Activated T-cell treated with anti-CD3 and anti-CD28 coated beads, Interleukin-2, amount 50 U/mL, for 1 hour (primary cell): ENCODE data around the gene ZFYVE28.

Experiments used
- DNase-seq: peaks from one replicate; pipeline ENCODE4 v3.0.0-alpha.2; 2020

ZFYVE28 gene

DNA sequence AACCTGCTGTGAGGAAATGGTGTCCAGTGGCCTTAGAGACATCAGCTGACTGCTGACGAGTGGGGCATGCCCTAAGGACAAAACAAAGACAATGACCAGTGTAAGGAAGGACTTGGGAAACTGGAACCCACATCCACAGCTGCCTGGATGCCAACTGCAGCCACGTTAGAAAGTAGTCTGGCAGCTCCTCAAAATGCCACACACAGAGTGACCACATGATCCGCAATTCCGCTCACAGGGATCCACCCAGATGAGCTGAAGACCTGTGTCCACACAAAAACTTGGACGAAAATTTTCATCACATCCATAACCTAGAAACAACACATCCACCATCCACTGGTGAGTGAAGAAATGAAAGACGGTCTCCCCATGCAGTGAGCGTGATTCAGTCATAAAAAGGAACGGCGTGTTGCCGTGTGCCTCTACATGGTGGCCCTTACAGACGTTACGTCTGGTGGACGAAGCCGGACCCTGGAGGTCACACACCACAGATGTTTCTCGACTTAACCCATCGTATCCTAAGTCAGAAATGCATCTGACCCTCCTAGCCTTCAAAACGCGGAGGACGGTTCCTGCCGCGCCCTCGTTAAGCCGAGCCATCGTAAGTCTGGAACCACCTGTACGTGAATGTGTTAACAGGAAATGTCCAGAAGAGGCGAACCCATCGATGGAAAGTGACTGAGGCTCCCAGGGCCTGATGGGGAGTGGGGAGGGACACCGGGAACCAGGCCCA lies 115.9 kb downstream of the ZFYVE28 start:
- no peak for DNase-seq

DNA sequence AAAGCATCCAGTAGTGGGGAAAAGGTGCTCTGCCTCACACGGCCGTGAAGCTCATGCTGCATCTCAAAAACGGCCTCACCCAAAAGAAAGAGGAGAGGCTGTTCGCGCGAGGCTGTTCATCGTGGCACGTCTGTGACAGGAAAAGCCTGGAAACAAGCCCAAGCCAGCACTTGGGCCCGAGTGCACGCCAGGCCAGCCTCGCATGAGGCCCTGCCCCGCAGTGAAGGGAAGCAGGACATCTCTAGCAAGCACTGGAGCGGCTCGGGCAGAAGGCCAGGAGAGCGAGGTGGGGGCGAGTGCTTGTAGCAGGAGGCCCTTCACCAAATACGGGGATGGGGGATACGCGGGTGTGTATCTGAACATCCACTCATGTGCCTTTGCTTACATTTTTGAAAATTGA lies 116.6 kb downstream of the ZFYVE28 start:
- no peak for DNase-seq

DNA sequence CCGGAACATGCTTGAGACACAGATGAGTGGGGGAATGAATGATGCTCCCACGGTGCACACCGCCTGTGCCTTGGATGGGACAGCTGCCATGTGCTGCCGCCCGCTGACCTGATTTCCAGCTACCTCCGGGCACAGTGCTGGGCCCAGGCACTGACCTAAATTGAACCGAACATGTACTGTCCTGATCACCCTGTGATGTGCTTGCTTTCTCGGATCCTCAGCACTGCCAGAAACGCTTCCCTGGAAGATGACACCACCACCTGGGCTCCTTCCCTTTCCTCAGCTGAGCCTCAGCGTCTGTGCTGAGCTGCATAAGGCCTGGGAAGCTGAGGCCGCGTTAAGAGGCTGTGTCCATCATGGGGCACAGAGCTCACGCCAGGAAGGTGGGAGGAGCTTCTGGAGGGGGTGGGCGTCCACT lies 117.2 kb downstream of the ZFYVE28 start:
- DNase-seq: no peak

DNA sequence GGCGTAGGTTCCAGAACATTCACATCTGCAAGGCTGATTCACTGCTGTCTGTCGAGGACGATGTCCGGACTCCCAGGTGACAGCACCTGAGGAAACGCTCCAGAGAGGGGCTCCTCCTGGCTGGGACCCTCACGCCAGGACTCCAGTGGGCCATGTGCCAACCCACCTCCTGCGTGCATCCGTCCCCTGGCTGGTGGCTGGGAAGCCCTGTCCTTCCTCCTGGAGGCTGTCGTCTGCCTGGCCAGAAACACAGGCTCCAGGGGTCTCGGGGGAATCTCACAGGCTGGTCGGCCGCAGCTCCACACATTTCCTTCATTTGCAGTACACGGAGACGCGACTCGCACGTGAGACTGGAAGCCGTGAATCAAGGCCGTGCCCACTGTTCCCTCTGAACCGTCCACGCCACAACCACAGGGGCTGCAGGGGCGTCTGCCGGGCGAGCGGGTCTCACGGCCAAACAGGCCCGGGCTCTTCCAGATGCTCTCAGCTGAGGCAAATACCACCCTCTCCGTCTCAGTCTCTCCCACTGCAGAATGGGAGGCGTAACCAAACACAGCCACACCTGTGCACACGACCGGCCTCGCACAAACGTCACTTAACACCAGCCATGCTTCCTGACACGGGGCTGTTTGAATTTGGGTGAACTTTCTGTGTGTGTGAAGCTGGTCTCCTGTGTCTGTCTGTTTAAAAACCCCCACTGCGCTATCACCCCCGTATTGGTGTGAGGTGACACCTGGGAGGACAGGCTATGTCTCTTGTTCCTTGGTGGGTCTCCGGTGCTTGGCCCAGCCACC lies 117.8 kb downstream of the ZFYVE28 start:
- DNase-seq: no peak

DNA sequence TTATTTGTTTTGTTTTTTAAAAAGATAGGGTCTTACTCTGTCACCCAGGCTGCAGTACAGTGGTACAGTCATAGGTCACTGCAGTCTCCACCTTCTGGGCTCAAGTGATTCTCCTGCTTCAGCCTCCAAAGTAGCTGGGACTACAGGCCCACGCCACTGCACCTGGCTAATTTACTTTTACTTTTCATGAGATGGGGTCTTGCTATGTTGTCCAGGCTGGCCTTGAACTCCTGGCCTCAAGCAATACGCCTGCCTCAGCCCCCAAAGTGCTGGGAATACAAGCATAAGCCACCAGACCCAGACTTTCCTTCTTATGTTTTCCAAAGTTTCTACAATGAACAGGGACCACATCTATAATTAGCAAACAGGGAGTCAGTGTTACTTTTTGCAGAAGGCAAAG lies 118.7 kb downstream of the ZFYVE28 start:
- DNase-seq: no peak

DNA sequence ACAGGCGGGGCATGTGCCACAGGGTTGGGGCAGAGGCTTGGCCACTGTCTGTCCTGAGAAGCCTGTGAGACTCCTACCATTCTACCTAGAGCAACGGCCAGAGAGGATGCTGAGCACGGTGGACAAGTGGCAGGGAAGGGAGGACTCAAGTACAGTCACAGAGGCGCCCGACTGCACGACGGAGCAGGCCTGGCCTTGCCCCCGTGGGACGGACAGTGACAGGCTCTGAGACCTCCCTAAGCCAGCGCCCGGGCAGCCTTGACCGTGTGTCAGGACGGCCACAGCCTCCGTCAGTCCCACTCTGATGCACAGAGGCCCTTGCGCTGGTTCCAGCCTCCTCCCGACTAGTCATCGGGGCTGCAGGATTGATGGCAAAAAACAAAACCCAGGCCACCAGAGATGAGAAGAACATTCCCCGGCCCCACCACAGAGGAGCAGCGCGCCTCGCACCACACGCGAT lies 119.9 kb downstream of the ZFYVE28 start:
- no peak for DNase-seq

DNA sequence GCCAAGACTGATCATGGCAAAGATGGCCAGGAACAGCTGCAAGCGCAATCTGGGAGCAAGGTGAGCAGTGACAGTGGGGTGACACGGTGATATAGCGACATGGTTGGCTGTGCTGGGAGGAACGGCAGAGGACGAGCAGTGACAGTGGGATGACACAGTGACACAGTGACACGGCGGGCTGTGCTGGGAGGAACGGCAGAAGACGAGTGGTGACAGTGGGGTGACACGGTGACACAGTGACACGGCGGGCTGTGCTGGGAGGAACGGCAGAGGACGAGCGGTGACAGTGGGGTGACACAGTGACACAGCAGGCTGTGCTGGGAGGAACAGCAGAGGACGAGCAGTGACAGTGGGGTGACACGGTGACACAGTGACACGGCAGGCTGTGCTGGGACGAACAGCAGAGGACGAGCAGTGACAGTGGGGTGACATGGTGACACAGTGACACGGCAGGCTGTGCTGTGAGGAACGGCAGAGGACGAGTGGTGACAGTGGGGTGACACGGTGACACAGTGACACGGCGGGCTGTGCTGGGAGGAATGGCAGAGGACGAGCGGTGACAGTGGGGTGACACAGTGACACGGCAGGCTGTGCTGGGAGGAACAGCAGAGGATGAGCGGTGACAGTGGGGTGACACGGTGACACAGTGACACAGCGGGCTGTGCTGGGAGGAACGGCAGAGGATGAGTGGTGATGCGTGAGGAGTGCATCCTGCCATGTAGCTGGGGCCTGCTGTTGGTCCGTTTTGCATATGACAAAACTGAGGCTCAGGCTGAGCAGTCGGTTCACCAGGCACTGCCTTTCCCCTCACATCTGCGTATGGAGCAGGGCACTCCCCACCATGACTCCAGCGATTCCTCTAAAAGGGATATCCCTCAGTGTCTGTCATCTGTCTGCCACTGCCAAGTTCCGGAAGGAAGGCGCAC lies 120.6 kb downstream of the ZFYVE28 start:
- DNase-seq: peak; percentile 37

DNA sequence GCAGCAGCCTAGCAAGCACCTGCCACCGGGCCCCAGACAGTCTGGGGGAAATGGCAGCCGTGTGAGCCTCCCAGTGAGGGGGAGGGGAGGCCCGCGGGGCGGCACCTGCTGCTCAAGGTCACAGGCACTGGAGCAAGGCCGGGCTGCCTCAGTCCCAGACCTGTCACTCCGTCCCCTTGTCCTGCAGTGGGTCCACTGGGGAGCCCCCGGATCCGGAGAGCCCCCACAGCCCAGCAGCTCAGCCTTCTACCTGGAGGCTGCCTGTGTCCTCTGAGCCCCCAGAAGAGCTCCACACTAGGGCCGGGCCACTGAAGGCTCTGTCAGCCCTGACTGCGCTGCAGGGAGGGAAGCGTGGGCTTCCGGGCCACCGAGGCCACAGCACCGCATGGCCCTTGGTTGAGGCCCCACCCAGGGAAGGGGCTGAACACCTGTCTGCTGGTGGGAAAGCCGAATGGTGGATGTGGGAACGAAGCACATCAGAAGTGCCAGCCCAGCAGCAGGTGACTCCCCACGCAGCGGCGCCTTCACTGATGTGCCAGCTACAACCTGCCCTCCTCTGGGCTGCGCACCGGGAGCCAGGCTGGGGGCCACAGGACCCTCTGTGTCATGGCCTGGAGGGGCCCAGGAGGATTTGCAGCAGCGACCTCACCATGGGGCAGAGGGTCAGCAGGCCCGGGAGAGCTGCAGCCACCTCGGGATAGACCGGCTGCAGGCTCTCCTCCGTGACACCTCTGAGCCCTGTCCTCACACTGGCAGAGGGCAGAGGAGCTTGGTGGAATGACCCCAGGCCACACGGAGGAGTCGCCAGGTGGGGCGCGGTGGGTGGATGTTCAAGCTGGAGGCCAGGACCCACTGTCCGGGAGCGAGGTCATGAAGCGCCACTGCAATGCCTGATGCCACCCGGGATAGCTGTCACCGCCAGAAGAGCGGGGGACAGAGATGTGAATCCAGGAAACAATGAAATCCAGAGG lies 121.5 kb downstream of the ZFYVE28 start:
- peak; percentile 34 for DNase-seq

DNA sequence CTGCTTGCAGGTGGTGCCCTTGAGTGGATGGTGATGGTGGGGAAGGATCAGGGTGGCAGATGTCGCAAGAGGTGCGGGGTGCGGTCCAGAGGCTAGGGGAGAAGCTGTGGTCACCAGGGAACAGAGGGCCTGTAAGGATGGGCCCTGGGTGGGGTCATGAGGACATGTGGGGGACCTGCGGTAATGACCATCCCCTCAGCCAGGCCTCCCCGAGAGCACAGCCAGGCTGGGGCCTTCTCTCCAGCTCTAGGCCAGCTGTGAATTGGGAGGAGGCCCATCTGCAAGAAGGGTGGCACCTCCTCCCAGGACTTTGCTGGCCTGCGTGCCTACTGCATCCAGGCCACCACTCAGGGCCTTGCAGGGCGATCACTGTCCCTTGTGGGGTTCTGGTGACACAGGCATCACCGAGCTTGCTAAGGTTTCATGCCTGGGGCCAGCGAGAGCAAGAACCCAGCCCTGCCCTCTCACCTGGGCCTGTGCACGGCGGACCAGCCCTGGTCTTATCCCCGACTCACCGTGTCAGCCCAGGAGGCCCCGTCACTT lies 122.5 kb downstream of the ZFYVE28 start:
- peak; percentile 18 for DNase-seq

DNA sequence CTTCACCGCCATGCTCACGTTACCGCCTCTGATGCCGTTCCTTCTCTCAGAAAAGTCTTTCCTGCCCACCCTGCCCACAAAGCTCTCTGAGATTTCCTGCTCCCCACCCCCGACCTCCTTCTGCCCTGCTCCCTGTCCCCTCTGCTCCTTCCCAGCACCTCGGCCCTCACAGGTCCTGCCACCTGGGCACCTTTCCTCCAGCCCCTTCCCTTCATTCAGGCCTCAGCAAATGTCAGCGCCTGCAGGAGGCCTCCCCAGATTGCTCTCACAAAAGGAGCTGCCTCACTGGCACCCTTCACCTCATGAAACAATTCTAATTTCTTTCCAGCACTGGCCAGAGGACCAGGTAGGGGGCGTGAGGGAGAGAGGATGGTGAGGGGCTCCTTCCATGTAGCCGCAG lies 122.9 kb downstream of the ZFYVE28 start:
- DNase-seq: peak; percentile 19

DNA sequence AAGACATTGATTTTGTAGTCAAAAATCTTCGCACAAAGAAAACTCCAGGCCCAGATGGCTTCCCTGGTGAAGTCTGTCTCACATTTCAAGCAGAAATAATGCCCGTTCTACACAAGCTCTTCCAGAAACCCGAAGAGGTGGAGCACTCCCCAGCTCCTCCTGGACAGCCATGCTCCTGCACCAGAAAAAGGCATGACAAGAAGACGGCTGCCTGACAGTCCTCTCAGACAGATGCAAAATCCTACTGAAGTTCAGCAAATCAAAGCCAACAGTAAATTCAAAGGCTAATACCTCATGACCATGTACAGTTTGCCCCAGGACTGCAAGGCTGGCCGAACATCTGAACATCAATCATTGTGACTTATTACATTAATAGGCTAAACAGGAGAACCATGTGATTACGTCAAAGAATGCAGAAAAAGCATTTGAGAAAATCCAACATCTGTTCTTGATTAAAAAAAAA lies 125.8 kb downstream of the ZFYVE28 start:
- no peak for DNase-seq

DNA sequence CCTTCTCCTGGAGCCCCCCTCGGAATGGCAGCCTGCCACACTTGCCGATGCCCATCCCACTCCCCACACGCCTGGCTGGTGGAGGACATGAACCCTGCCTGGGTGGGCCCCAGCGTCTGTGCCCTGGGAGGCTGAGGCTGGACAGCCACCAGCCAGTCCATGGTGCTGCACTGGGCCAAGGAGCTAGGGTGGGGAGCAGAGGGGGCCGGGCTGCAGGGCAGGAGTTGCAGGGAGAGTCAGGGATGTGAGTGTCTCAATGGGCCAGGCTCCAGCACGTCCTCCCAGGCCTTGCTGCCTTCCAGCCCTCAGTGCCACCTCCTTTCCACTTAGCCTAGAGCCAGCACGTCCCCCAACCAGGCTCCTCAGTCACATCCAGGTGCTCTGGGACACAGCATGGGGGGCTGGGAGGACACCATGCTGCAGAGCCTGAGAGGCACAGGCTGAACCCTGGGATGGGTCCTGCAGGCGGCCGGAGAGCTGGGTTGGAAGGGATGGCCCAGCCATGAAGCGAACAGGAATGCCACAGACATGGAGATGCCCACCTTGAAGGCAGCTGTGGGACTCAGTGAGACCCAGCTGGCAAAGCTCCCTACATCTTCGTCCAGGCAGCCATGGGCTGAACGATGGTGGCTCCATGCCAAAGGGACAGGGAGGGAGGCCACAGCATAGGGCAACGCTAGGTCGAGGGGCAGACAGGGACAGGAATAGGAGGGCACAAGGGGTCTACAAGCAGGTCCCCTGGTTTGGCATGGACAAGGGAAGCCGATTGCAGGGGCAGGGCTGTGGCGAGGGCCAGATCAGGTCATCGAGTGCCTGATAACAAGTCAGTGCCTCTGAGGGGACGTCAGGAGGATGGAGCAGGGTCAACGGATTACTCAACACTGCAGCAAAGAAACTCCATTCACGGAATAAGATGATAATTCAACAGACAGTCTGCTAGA lies 126.5 kb downstream of the ZFYVE28 start:
- DNase-seq: peak; percentile 21

DNA sequence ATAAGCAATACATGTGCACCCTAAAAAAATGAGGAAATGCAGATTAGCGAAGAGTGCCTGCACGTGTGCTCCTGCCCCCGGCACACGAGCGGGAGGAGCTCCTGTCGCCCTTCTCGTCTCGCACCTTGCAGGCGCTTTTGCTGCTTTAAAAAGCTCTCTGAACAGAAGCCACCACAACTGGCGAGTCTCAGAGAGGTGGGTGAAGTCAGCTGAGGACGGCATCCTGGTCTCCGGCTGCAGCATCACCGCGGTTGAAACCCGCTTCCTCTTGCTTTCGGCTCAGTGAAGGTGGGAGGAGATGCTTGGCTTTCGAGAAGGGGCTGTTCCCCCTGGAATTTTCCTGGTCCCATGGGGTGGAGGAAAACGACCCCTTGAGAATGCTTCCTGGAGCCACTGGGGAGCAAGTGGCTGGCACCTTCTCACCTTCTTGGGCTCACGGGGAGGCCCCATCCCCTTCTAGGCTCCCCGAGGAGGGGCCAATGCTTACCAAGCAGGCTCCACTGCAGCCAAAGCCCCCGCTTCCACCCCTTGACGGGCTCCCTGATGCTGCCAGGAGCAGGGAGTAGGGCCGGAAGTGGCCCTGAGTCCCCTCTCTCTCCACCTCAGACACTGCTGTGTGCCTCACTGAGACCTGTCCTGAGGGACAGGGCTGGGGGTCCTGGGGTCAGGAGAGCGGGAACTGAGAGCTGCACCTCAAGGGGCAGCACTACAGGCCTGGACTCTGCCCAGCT lies 127.3 kb downstream of the ZFYVE28 start:
- peak; percentile 75 for DNase-seq

DNA sequence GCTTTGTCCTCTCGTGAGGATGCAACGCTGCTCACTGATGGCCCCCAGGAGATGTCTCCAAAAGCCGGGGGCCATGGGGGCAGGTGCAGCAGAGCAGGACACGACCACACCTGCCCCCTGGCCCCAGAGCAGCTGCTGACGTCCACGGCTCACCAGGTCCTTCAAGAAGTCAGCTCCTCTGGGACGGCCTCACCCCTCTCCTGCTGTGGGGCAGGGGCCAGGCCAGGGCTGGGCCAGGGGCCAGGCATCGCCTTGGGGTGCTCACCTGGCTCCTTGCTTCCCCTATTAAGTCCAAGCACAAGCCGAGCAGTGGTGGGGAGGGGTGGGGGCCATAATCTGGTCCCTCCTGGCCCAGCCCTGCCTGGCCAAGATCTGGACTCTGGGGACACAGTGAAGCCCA lies 128.0 kb downstream of the ZFYVE28 start:
- peak; percentile 47 for DNase-seq

DNA sequence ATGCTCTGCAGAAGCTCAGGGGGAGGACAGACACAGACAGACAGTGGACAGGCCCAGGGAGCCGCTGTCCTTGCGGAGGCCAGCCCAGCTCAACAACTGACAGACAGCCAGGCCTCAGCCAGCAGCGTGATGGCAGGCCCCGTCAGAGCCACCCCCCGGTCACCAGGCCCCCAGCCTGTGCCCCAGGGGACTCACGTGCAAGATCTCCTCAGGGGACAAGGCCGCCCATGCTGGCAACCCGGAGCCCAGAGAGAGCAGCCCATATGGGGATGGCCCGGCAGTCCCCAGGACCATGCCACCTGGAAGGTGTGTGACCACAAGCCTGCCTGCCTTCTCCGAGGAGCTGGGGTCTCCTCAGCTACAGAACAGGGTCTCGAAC lies 128.5 kb downstream of the ZFYVE28 start:
- DNase-seq: peak; percentile 23

DNA sequence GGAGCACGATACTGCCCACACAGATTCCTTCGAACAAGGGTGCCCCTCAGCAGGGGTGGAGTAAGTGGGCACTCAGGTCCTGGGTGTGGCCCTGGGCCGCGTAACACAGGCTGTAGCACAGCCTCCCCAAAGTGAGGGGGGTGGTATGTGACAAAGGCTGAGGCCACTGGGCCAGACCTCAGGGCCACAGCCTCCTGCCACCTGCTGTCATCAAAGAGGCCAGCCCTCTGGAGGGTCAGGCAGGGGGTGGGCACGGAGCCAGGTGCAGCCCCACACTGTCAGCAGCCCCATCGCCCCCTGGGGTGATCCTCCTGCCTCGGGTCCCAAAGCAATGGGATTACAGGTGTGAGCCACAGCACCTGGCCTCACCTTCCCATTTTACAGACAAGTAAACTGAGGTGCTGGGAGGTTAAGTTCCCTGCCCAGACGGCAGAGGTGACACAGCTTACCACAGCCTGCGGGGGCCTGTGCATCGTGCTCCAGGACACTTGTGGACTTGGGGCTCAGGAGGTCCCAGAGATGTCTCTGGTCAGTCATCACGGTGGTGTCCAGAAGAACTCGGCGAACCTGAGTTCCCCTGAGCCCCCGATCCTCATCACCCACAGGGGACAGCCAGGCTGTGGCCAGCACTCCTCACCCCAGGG lies 129.0 kb downstream of the ZFYVE28 start:
- DNase-seq: peak; percentile 17

DNA sequence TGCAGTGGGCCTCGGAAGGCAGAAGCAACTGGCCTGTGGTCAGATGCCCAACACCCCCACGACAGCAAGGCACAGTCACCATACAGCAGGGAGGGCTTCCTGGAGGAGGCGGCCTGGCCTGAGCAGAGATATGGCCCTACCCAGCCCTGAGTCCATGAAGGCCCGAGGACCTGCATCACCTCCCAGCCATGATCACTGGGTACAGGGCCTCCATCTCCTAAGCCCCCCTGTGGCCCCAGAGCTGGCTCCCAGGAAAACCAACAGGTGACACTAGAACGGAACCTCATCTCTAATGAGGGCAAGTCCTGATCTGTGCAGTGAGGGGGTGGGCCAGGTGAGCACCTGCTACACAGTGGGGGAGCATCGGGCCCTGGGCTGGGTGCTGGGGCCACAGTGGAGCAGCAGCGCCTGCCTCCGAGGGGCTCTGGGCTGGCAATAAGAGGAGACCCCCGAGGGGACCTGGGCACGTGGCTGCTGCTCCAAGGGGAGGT lies 130.3 kb downstream of the ZFYVE28 start:
- no peak for DNase-seq

DNA sequence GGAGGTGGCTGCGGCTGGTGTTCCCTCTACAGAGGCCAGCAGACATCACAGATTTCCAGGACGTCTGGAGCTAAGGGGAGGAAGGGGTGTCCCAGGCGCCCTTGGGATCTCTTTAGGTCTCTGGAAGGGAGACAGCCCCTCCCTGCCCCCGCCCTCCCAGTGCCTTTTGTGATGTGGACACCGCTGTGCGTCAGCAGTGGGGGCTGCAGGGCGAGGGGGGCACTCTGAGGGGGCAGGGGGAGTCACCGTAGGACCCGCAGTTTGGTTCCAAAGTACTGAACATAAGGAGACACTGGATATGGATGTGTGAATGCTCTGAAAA lies 130.9 kb downstream of the ZFYVE28 start:
- no peak for DNase-seq
